Measurements from ENCODE around the gene ADH7. TPM values are rescaled to one million over a fixed set of nuclear protein-coding genes. Genes with fewer than 3 reads are reported as not detected.

The ADH7 gene
- total and polyA plus RNA-seq, 2 of the 4 experiments (the other 2 are of a cell fraction) = not detected

GRCh38 chr4:99436976-99437722 is 2.0 kb upstream of the ADH7 start:
- H3K79me1 ChIP-seq (ENCODE audit: low read depth in 1 of 2, low read length in 2 of 2) = no peaks in the 10 kb centered on the region
- H2BK20ac ChIP-seq (ENCODE audit: low read depth, low read length) = no peak overlapping the region
- H4K8ac ChIP-seq (ENCODE audit: low read depth in 2 of 2, low read length in 2 of 2) = no peak overlapping the region
- intact Hi-C loops (cut with micrococcal nuclease) = no loop called here
- no peak overlapping the region for H2AK5ac ChIP-seq (ENCODE audit: low read depth, low read length)
- DNase-seq (no peak), ATAC-seq (ENCODE audit: low read depth) (no peak)
- H3K14ac ChIP-seq (replicated peaks; ENCODE audit: low read depth, low read length) = no peak overlapping the region
- no peak for TF ChIP-seq SMC3 (IDR thresholded peaks at IDR 0.05; ENCODE audit: low read depth, low read length)
- TF ChIP-seq ELK1 (IDR thresholded peaks at IDR 0.05; ENCODE audit: borderline replicate concordance, low read depth, low read length) = no peak
- no peak for TF ChIP-seq CHD1 (IDR thresholded peaks at IDR 0.05; ENCODE audit: low read depth, low read length)
- no peaks in the 10 kb centered on the region for H3K4me1 ChIP-seq (ENCODE audit: control insufficient read depth, insufficient read depth, low read length)
- H3K18ac ChIP-seq (ENCODE audit: low read depth, low read length) = no peak overlapping the region
- no peak overlapping the region for H3K23ac ChIP-seq (ENCODE audit: low read depth, low read length)
- no peak overlapping the region for H4K5ac ChIP-seq (ENCODE audit: low read depth, low read length)
- no peak overlapping the region for H2AK9ac ChIP-seq (replicated peaks; ENCODE audit: low read depth, low read length, poor library complexity)
- no peaks in the 10 kb centered on the region for H3K9me3 ChIP-seq (ENCODE audit: control insufficient read depth, insufficient read depth, low read length)
- no peaks in the 10 kb centered on the region for H4K20me1 ChIP-seq (ENCODE audit: insufficient read depth, low read length)
- no peak overlapping the region for H3K27ac ChIP-seq (ENCODE audit: insufficient read depth, low read length)
- no peak overlapping the region for H2BK120ac ChIP-seq (ENCODE audit: low read depth, low read length)
- no peak overlapping the region for H3K4me2 ChIP-seq (ENCODE audit: low read depth, low read length)
- H2AFZ ChIP-seq (replicated peaks; ENCODE audit: low read length, poor library complexity) = no peak overlapping the region
- no peak overlapping the region for H3K4ac ChIP-seq (ENCODE audit: low read depth, low read length)
- in situ Hi-C loops (cut with MboI; ENCODE audit: low sequenced_read_pairs) = no loop called here
- H3K56ac ChIP-seq (ENCODE audit: extremely low read depth, insufficient read depth, low read length) = no peak overlapping the region
- H3K4me3 ChIP-seq (ENCODE audit: insufficient read depth, low read depth, low read length) = no peak overlapping the region
- 72% methylated on average over 3 of the region's 3 CpGs; no CpG with 5 or more reads in 1 of the 2 experiments for WGBS, 2 experiments (ENCODE audit: extremely low coverage in 2 of 2, insufficient read length in 1 of 2)
- H2BK15ac ChIP-seq (ENCODE audit: low read depth, low read length) = no peak overlapping the region
- no peak overlapping the region for H3K9ac ChIP-seq (ENCODE audit: low read depth, low read length)
- dilution Hi-C loops (cut with HindIII; ENCODE audit: low sequenced_read_pairs, unreplicated experiment) = no loop called here
- no TSS peak for BruUV-seq (replicated peaks)
- no peak overlapping the region for H4K91ac ChIP-seq (ENCODE audit: insufficient read depth, low read depth, low read length)
- H3K9me1 ChIP-seq (ENCODE audit: insufficient read depth, low read length) = no peaks in the 10 kb centered on the region
- CTCF ChIA-PET = no interaction called here
- no peaks in the 10 kb centered on the region for H3K36me3 ChIP-seq (ENCODE audit: control insufficient read depth, insufficient read depth, low read length)
- H3K27me3 ChIP-seq (ENCODE audit: control insufficient read depth, insufficient read depth, low read length) = peaks cover 2% of the 10 kb centered on the region
- H2BK5ac ChIP-seq (ENCODE audit: low read depth, low read length, poor library complexity, severe bottlenecking) = no peak overlapping the region
- POLR2A ChIA-PET (ENCODE audit: unreplicated experiment) = no interaction called here
